Endothelial cell of umbilical vein (primary cell): ENCODE data around the gene TSPAN18.

Experiments
- EZH2 ChIP-seq: IDR thresholded peaks from 2 replicates; pipeline ENCODE4 v1.6.1; 2012; ENCODE audit warnings: borderline replicate concordance, low read depth, mild to moderate bottlenecking, moderate library complexity, low read length, inconsistent platforms; ENCODE audit not compliant: severe bottlenecking
- FOS ChIP-seq: IDR thresholded peaks from 2 replicates; pipeline ENCODE4 v1.6.1; 2011; ENCODE audit warnings: mild to moderate bottlenecking, low read length, moderate library complexity, borderline replicate concordance; ENCODE audit not compliant: insufficient read depth
- JUN ChIP-seq: IDR thresholded peaks from 2 replicates; pipeline ENCODE4 v1.6.1; 2011; ENCODE audit warnings: borderline replicate concordance, low read depth; ENCODE audit not compliant: insufficient read length, insufficient read depth
- POLR2A ChIP-seq: IDR thresholded peaks from 2 replicates; pipeline ENCODE4 v1.6.1; 2012; ENCODE audit warnings: low read depth, mild to moderate bottlenecking, control low read depth, low read length
- POLR2AphosphoS5 ChIP-seq: IDR thresholded peaks from 2 replicates; pipeline ENCODE4 v1.6.1; 2012; ENCODE audit warnings: low read depth, mild to moderate bottlenecking, control low read depth, low read length, moderate library complexity; ENCODE audit not compliant: insufficient read depth
- TF ChIP-seq, protein P1 (sequence below), 2 donors: IDR thresholded peaks; 1 replicate in 1 of 2; 2 replicates in 1 of 2; pipeline ENCODE4 v1.5.1; 2011; ENCODE audit warnings: low read length in 2 of 2, mild to moderate bottlenecking in 2 of 2, moderate library complexity in 2 of 2, control low read depth in 1 of 2, inconsistent platforms in 1 of 2, low read depth in 1 of 2; ENCODE audit not compliant: insufficient read depth in 1 of 2; ENCODE audit errors: extremely low read depth in 1 of 2
- TF ChIP-seq, protein P2 (sequence below): IDR thresholded peaks from 2 replicates; pipeline ENCODE4 v1.6.1; 2011; ENCODE audit not compliant: insufficient read depth, insufficient read length

DNA sequence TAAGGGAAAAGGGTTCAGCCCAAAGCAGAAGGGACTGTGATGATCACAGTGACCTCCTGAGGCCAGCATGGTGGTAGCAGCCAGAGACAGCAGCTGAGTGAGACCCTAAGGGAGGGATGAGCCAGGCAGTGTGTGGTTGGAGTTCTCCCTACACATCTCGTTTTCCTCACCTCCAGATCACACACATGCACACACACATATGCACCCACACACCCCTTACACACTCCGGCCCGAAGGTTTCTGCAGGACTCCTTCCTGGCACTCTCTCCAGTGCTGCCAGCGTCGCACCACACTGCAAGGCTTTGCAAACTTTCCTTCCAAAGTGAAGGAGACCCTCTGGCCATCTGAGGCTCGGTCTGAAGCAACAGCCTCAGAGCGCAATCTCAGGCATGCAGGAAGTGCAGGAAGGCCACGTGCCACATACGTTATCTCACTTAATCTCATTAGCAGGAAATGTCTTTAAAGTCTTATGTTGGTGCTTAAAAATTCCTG, 250.8 kb downstream of the TSPAN18 start:
- TF ChIP-seq, protein P1, sequence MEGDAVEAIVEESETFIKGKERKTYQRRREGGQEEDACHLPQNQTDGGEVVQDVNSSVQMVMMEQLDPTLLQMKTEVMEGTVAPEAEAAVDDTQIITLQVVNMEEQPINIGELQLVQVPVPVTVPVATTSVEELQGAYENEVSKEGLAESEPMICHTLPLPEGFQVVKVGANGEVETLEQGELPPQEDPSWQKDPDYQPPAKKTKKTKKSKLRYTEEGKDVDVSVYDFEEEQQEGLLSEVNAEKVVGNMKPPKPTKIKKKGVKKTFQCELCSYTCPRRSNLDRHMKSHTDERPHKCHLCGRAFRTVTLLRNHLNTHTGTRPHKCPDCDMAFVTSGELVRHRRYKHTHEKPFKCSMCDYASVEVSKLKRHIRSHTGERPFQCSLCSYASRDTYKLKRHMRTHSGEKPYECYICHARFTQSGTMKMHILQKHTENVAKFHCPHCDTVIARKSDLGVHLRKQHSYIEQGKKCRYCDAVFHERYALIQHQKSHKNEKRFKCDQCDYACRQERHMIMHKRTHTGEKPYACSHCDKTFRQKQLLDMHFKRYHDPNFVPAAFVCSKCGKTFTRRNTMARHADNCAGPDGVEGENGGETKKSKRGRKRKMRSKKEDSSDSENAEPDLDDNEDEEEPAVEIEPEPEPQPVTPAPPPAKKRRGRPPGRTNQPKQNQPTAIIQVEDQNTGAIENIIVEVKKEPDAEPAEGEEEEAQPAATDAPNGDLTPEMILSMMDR (IDR thresholded peaks at IDR 0.05; ENCODE audit: extremely low read depth in 1 of 2, insufficient read depth in 1 of 2, low read depth in 1 of 2, low read length in 2 of 2): peak; percentile 12 to 15
- TF ChIP-seq POLR2A (no peak), FOS (no peak), EZH2 (no peak), JUN (no peak), POLR2AphosphoS5 (no peak)
- TF ChIP-seq, protein P2, sequence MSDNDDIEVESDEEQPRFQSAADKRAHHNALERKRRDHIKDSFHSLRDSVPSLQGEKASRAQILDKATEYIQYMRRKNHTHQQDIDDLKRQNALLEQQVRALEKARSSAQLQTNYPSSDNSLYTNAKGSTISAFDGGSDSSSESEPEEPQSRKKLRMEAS: peak; percentile 84
